HG03342 (cell line): ENCODE measurements around the gene MST1R.
"Not testable (repeated sequence)": the region's sequence is repeated elsewhere in the genome, so short reads cannot be mapped to it uniquely, and the experiment has no call there.

Experiments
- ATAC-seq: cut with Tn5 transposase; IDR thresholded peaks from one replicate; pipeline ENCODE4 v1.9.1; 2021; ENCODE audit warnings: mild to moderate bottlenecking, moderate library complexity; ENCODE audit not compliant: unreplicated experiment

The MST1R gene

GRCh38 chr3:49912881-49913281 is 9.2 kb upstream of the MST1R start:
- no peak for ATAC-seq

GRCh38 chr3:49911611-49912010 is 7.9 kb upstream of the MST1R start:
- ATAC-seq = no peak

GRCh38 chr3:49911124-49911420 is 7.4 kb upstream of the MST1R start:
- ATAC-seq = no peak

- ATAC-seq = no peak
Measured at GRCh38 chr3:49910409-49911123, 6.9 kb upstream of the MST1R start.

GRCh38 chr3:49908373-49909199 is 4.9 kb upstream of the MST1R start:
- ATAC-seq = no peak

- ATAC-seq = no peak
Measured at GRCh38 chr3:49906073-49906743, 2.5 kb upstream of the MST1R start.

- ATAC-seq = not testable (repeated sequence)
Measured at GRCh38 chr3:49904448-49904847, 775 bp upstream of the MST1R start.

- no peak for ATAC-seq
Measured at GRCh38 chr3:49902511-49903345, 945 bp downstream of the MST1R start.

- ATAC-seq = no peak
Measured at GRCh38 chr3:49901366-49902339, 2.0 kb downstream of the MST1R start.

GRCh38 chr3:49900491-49901153 is 3.1 kb downstream of the MST1R start:
- no peak for ATAC-seq

GRCh38 chr3:49899815-49900214 is 3.9 kb downstream of the MST1R start:
- ATAC-seq = no peak

GRCh38 chr3:49898991-49899390 is 4.7 kb downstream of the MST1R start:
- ATAC-seq = no peak

- no peak for ATAC-seq
Measured at GRCh38 chr3:49896345-49896744, 7.3 kb downstream of the MST1R start.

- ATAC-seq = no peak
Measured at GRCh38 chr3:49895791-49896190, 7.9 kb downstream of the MST1R start.

GRCh38 chr3:49889296-49889695 is 14.4 kb downstream of the MST1R start:
- ATAC-seq = no peak

GRCh38 chr3:49886922-49887265 is 16.8 kb downstream of the MST1R start:
- no peak for ATAC-seq

- no peak for ATAC-seq
Measured at GRCh38 chr3:49883998-49884397, 19.7 kb downstream of the MST1R start.

- ATAC-seq = no peak
Measured at GRCh38 chr3:49882166-49882565, 21.5 kb downstream of the MST1R start.

GRCh38 chr3:49880581-49881315 is 22.9 kb downstream of the MST1R start:
- no peak for ATAC-seq
